HG03457 (cell line): ENCODE measurements around the gene SLC44A4.
A peak's percentile ranks its signal among the peaks of the same experiment; 100 is the strongest.
"Not testable (repeated sequence)": the region's sequence is repeated elsewhere in the genome, so short reads cannot be mapped to it uniquely, and the experiment has no call there.

Source experiments
- ATAC-seq: cut with Tn5 transposase; IDR thresholded peaks from one replicate; pipeline ENCODE4 v1.9.1; 2021; ENCODE audit warnings: moderate number of reproducible peaks; ENCODE audit not compliant: unreplicated experiment

Gene SLC44A4

GRCh38 chr6:31880616-31881015 lies 1.8 kb upstream of the SLC44A4 start:
- ATAC-seq, result no peak

- ATAC-seq, result no peak
These were observed 1.1 kb upstream of the SLC44A4 start for GRCh38 chr6:31879901-31880300.

- ATAC-seq, result no peak
These were observed 346 bp upstream of the SLC44A4 start for GRCh38 chr6:31879143-31879542.

- no peak for ATAC-seq
These were observed 575 bp downstream of the SLC44A4 start for GRCh38 chr6:31878222-31878621.

GRCh38 chr6:31877651-31878161 lies 1.1 kb downstream of the SLC44A4 start:
- ATAC-seq, result no peak

- no peak for ATAC-seq
These were observed 1.6 kb downstream of the SLC44A4 start for GRCh38 chr6:31877125-31877650.

GRCh38 chr6:31876357-31876756 lies 2.4 kb downstream of the SLC44A4 start:
- no peak for ATAC-seq

GRCh38 chr6:31875877-31876276 lies 2.9 kb downstream of the SLC44A4 start:
- no peak for ATAC-seq

GRCh38 chr6:31874836-31875572 lies 3.8 kb downstream of the SLC44A4 start:
- no peak for ATAC-seq

GRCh38 chr6:31874084-31874670 lies 4.6 kb downstream of the SLC44A4 start:
- ATAC-seq, result no peak

- no peak for ATAC-seq
These were observed 7.6 kb downstream of the SLC44A4 start for GRCh38 chr6:31871046-31871659.

- no peak for ATAC-seq
These were observed 8.3 kb downstream of the SLC44A4 start for GRCh38 chr6:31870385-31870921.

- no peak for ATAC-seq
These were observed 9.5 kb downstream of the SLC44A4 start for GRCh38 chr6:31869343-31869742.

- ATAC-seq, result not testable (repeated sequence)
These were observed 10.2 kb downstream of the SLC44A4 start for GRCh38 chr6:31868658-31868971.

- no peak for ATAC-seq
These were observed 13.3 kb downstream of the SLC44A4 start for GRCh38 chr6:31865205-31866118.

- no peak for ATAC-seq
These were observed 14.0 kb downstream of the SLC44A4 start for GRCh38 chr6:31864818-31865204.

- ATAC-seq, result not testable (repeated sequence)
These were observed 14.7 kb downstream of the SLC44A4 start for GRCh38 chr6:31864123-31864562.

- peak; percentile 82 for ATAC-seq
These were observed 16.2 kb downstream of the SLC44A4 start, which contains the start of gene NEU1 for GRCh38 chr6:31862344-31863235. Gene NEU1 (minus strand): TSS chr6:31862821. CDS start chr6:31862776, 45 bp downstream.

- ATAC-seq, result no peak
These were observed 16.9 kb downstream of the SLC44A4 start for GRCh38 chr6:31861919-31862343.
